ENCODE results near the gene PTPRM.

Gene PTPRM

DNA sequence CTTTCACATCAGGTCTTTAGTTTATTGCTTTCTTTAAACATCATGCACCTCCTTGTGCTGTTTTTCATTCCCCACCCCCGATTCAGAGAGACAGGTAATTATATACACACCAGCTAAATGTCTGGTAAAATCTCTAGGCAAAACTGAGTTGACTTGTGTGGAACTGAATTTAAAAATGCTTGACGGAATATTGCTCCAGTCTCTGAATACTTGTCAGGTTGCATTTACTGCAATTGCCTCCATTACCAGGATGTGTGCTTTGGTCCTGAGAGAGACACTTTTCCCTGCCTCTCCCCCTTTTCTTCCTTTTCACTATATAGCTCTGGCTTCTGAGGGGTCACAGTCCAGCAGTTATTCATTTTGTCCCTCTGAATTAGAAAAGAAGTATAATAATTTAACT, 104.0 kb downstream of the PTPRM start:
- H3K9ac ChIP-seq (ENCODE audit: low read length) = no peak overlapping the region
- H3K79me2 ChIP-seq (ENCODE audit: low read length) = no peaks in the 10 kb centered on the region
- H3K27me3 ChIP-seq (replicated peaks; ENCODE audit: insufficient read depth, low read length) = no peaks in the 10 kb centered on the region
- H3F3A ChIP-seq (ENCODE audit: insufficient read depth, low read length) = no peaks in the 10 kb centered on the region
- no peak overlapping the region for H3K4me3 ChIP-seq (ENCODE audit: low read length)
- H3K9me3 ChIP-seq (replicated peaks; ENCODE audit: insufficient read depth, low read length) = no peaks in the 10 kb centered on the region
- no peak overlapping the region for H3K27ac ChIP-seq (ENCODE audit: low read length)
- DNase-seq = no peak
- H3K36me3 ChIP-seq (replicated peaks; ENCODE audit: insufficient read depth, low read length) = no peaks in the 10 kb centered on the region
- TF ChIP-seq, protein P1, sequence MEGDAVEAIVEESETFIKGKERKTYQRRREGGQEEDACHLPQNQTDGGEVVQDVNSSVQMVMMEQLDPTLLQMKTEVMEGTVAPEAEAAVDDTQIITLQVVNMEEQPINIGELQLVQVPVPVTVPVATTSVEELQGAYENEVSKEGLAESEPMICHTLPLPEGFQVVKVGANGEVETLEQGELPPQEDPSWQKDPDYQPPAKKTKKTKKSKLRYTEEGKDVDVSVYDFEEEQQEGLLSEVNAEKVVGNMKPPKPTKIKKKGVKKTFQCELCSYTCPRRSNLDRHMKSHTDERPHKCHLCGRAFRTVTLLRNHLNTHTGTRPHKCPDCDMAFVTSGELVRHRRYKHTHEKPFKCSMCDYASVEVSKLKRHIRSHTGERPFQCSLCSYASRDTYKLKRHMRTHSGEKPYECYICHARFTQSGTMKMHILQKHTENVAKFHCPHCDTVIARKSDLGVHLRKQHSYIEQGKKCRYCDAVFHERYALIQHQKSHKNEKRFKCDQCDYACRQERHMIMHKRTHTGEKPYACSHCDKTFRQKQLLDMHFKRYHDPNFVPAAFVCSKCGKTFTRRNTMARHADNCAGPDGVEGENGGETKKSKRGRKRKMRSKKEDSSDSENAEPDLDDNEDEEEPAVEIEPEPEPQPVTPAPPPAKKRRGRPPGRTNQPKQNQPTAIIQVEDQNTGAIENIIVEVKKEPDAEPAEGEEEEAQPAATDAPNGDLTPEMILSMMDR (IDR thresholded peaks at IDR 0.05; ENCODE audit: low read length) = no peak
- no peak for TF ChIP-seq EZH2 (optimal IDR thresholded peaks at IDR 0.05; ENCODE audit: low read depth, low read length)
- no peaks in the 10 kb centered on the region for H3K4me1 ChIP-seq (ENCODE audit: low read length)
- no peaks in the 10 kb centered on the region for H3K9me2 ChIP-seq (replicated peaks; ENCODE audit: insufficient read depth, low read length)
- no peaks in the 10 kb centered on the region for H4K20me1 ChIP-seq (ENCODE audit: insufficient read depth, low read length)
- H2AFZ ChIP-seq (ENCODE audit: low read length) = no peak overlapping the region
- H3K4me2 ChIP-seq (ENCODE audit: low read depth, low read length) = no peak overlapping the region

DNA sequence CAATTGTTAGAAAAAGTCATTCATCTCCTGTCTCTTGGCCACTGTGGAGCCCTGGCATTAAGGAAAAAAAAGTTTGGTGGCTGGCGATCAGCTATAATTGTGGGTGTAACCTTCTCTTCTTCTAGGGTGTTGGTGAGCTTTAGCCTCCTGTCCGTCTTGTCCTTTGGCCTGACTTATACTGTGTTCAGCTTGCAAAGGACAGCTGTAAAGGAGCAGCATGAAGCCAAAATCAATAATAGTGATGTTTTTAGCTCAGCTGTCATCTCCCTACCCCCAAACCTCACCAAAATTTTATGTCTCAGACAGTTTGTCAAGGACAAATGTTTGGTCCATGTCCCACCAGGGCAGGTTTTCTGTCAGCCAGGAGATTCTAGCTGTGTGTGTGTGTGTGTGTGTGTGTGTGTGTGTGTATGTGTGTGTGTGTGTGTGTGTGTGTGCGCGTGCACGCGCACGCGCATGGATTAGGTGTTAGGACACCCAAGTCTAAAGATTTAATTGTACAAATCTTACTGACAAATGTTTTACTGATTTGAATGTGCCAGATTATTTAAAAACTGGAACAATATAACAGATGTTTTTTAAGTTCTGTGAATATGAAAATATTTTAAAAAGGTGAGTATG, 109.2 kb downstream of the PTPRM start:
- no peaks in the 10 kb centered on the region for H3K27me3 ChIP-seq (replicated peaks; ENCODE audit: insufficient read depth, low read length)
- no peak overlapping the region for H3K4me2 ChIP-seq (ENCODE audit: low read depth, low read length)
- H3F3A ChIP-seq (ENCODE audit: insufficient read depth, low read length) = no peaks in the 10 kb centered on the region
- no peak overlapping the region for H3K9ac ChIP-seq (ENCODE audit: low read length)
- no peaks in the 10 kb centered on the region for H3K36me3 ChIP-seq (replicated peaks; ENCODE audit: insufficient read depth, low read length)
- TF ChIP-seq, protein P1 (IDR thresholded peaks at IDR 0.05; ENCODE audit: low read length) = no peak
- no peak for TF ChIP-seq EZH2 (optimal IDR thresholded peaks at IDR 0.05; ENCODE audit: low read depth, low read length)
- TF ChIP-seq EZH2phosphoT487 (IDR thresholded peaks at IDR 0.05; ENCODE audit: low read length) = no peak
- H2AFZ ChIP-seq (ENCODE audit: low read length) = no peak overlapping the region
- H3K27ac ChIP-seq (ENCODE audit: low read length) = no peak overlapping the region
- H4K20me1 ChIP-seq (ENCODE audit: insufficient read depth, low read length) = no peaks in the 10 kb centered on the region
- H3K79me2 ChIP-seq (ENCODE audit: low read length) = no peaks in the 10 kb centered on the region
- DNase-seq = no peak
- H3K9me3 ChIP-seq (replicated peaks; ENCODE audit: insufficient read depth, low read length) = no peaks in the 10 kb centered on the region
- H3K4me3 ChIP-seq (ENCODE audit: low read length) = no peak overlapping the region
- H3K4me1 ChIP-seq (ENCODE audit: low read length) = no peaks in the 10 kb centered on the region
- no peaks in the 10 kb centered on the region for H3K9me2 ChIP-seq (replicated peaks; ENCODE audit: insufficient read depth, low read length)

DNA sequence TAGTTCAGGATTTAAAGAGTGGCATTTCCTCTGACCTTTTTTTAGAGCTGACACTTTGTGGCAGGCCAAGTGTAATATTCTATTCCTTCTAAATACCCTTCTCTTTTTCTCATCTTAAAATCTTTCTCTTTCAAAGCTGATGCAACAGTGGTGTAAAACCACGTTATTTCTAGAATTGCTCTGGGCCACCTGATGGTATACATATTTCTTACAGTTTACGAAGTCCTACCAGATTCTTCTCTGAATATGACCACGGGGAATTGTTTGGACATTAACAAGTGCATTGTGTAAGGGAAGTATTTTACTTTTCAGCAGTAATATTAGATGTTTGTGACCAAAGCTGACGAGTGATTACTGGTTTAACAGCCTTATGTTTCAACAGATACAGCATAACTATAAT, 109.9 kb downstream of the PTPRM start:
- DNase-seq = no peak
- Histone ChIP-seq H4K20me1 (ENCODE audit: insufficient read depth, low read length) (no peaks in the 10 kb centered on the region), H2AFZ (ENCODE audit: low read length) (no peak overlapping the region), H3K36me3 (replicated peaks; ENCODE audit: insufficient read depth, low read length) (no peaks in the 10 kb centered on the region), H3K27me3 (replicated peaks; ENCODE audit: insufficient read depth, low read length) (no peaks in the 10 kb centered on the region), H3K4me3 (ENCODE audit: low read length) (no peak overlapping the region), H3K4me2 (ENCODE audit: low read depth, low read length) (no peak overlapping the region), H3K27ac (ENCODE audit: low read length) (no peak overlapping the region), H3F3A (ENCODE audit: insufficient read depth, low read length) (no peaks in the 10 kb centered on the region), H3K9me2 (replicated peaks; ENCODE audit: insufficient read depth, low read length) (no peaks in the 10 kb centered on the region), H3K9me3 (replicated peaks; ENCODE audit: insufficient read depth, low read length) (no peaks in the 10 kb centered on the region), H3K9ac (ENCODE audit: low read length) (no peak overlapping the region), H3K4me1 (ENCODE audit: low read length) (no peaks in the 10 kb centered on the region), H3K79me2 (ENCODE audit: low read length) (no peaks in the 10 kb centered on the region)
- TF ChIP-seq EZH2 (optimal IDR thresholded peaks at IDR 0.05; ENCODE audit: low read depth, low read length) (no peak), EZH2phosphoT487 (IDR thresholded peaks at IDR 0.05; ENCODE audit: low read length) (no peak)
- TF ChIP-seq, protein P1 (IDR thresholded peaks at IDR 0.05; ENCODE audit: low read length) = no peak
